Measurements from ENCODE around the gene STXBP6.

Gene STXBP6

GRCh38 chr14:25080682-25081081 is 30.7 kb upstream of the STXBP6 start:
- TF ChIP-seq OSR1 (CRISPR knock-in tag; IDR thresholded peaks at IDR 0.05) (no peak), ISL1 (CRISPR knock-in tag; IDR thresholded peaks at IDR 0.05) (no peak), CSRNP3 (CRISPR knock-in tag; IDR thresholded peaks at IDR 0.05) (no peak), TOX (CRISPR knock-in tag; IDR thresholded peaks at IDR 0.05; ENCODE audit: borderline replicate concordance) (no peak), TCF4 (CRISPR knock-in tag; IDR thresholded peaks at IDR 0.05; ENCODE audit: borderline replicate concordance) (no peak), PATZ1 (CRISPR knock-in tag; IDR thresholded peaks at IDR 0.05; ENCODE audit: borderline replicate concordance) (no peak), ARNTL (CRISPR knock-in tag; IDR thresholded peaks at IDR 0.05; ENCODE audit: borderline replicate concordance, low read depth) (no peak), ESRRG (CRISPR knock-in tag; IDR thresholded peaks at IDR 0.05) (no peak), ZFP3 (CRISPR knock-in tag; IDR thresholded peaks at IDR 0.05) (no peak), BACH2 (CRISPR knock-in tag; IDR thresholded peaks at IDR 0.05; ENCODE audit: borderline replicate concordance) (no peak), ZC3H10 (CRISPR knock-in tag; IDR thresholded peaks at IDR 0.05) (no peak)
- TF ChIP-seq, protein P1, sequence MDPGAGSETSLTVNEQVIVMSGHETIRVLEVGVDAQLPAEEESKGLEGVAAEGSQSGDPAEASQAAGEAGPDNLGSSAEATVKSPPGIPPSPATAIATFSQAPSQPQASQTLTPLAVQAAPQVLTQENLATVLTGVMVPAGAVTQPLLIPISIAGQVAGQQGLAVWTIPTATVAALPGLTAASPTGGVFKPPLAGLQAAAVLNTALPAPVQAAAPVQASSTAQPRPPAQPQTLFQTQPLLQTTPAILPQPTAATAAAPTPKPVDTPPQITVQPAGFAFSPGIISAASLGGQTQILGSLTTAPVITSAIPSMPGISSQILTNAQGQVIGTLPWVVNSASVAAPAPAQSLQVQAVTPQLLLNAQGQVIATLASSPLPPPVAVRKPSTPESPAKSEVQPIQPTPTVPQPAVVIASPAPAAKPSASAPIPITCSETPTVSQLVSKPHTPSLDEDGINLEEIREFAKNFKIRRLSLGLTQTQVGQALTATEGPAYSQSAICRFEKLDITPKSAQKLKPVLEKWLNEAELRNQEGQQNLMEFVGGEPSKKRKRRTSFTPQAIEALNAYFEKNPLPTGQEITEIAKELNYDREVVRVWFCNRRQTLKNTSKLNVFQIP (CRISPR knock-in tag; IDR thresholded peaks at IDR 0.05; ENCODE audit: borderline replicate concordance, low read depth), result no peak
- TF ChIP-seq, protein P2, sequence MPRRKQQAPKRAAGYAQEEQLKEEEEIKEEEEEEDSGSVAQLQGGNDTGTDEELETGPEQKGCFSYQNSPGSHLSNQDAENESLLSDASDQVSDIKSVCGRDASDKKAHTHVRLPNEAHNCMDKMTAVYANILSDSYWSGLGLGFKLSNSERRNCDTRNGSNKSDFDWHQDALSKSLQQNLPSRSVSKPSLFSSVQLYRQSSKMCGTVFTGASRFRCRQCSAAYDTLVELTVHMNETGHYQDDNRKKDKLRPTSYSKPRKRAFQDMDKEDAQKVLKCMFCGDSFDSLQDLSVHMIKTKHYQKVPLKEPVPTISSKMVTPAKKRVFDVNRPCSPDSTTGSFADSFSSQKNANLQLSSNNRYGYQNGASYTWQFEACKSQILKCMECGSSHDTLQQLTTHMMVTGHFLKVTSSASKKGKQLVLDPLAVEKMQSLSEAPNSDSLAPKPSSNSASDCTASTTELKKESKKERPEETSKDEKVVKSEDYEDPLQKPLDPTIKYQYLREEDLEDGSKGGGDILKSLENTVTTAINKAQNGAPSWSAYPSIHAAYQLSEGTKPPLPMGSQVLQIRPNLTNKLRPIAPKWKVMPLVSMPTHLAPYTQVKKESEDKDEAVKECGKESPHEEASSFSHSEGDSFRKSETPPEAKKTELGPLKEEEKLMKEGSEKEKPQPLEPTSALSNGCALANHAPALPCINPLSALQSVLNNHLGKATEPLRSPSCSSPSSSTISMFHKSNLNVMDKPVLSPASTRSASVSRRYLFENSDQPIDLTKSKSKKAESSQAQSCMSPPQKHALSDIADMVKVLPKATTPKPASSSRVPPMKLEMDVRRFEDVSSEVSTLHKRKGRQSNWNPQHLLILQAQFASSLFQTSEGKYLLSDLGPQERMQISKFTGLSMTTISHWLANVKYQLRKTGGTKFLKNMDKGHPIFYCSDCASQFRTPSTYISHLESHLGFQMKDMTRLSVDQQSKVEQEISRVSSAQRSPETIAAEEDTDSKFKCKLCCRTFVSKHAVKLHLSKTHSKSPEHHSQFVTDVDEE (CRISPR knock-in tag; IDR thresholded peaks at IDR 0.05), result no peak
- ATAC-seq, result no peak

GRCh38 chr14:25079311-25079710 is 29.4 kb upstream of the STXBP6 start:
- TF ChIP-seq, protein P1 (CRISPR knock-in tag; IDR thresholded peaks at IDR 0.05; ENCODE audit: borderline replicate concordance, low read depth), result no peak
- TF ChIP-seq GLIS3 (CRISPR knock-in tag; IDR thresholded peaks at IDR 0.05) (no peak), PATZ1 (CRISPR knock-in tag; IDR thresholded peaks at IDR 0.05; ENCODE audit: borderline replicate concordance) (no peak), ZNF8 (CRISPR knock-in tag; IDR thresholded peaks at IDR 0.05) (no peak), ZNF70 (CRISPR knock-in tag; IDR thresholded peaks at IDR 0.05) (no peak), TCF4 (CRISPR knock-in tag; IDR thresholded peaks at IDR 0.05; ENCODE audit: borderline replicate concordance) (no peak), BACH2 (CRISPR knock-in tag; IDR thresholded peaks at IDR 0.05; ENCODE audit: borderline replicate concordance) (no peak), ARNTL (CRISPR knock-in tag; IDR thresholded peaks at IDR 0.05; ENCODE audit: borderline replicate concordance, low read depth) (no peak), CSRNP3 (CRISPR knock-in tag; IDR thresholded peaks at IDR 0.05) (no peak), TOX (CRISPR knock-in tag; IDR thresholded peaks at IDR 0.05; ENCODE audit: borderline replicate concordance) (no peak), ESRRG (CRISPR knock-in tag; IDR thresholded peaks at IDR 0.05) (no peak), CSDC2 (CRISPR knock-in tag; IDR thresholded peaks at IDR 0.05) (no peak)
- ATAC-seq, result no peak
